HG03064 (cell line): Measurements from ENCODE around the gene CALCOCO2.
A peak's percentile ranks its signal among the peaks of the same experiment; 100 is the strongest.
"Not testable (repeated sequence)": the region's sequence is repeated elsewhere in the genome, so short reads cannot be mapped to it uniquely, and the experiment has no call there.

Experiments used
- ATAC-seq: cut with Tn5 transposase; IDR thresholded peaks from one replicate; pipeline ENCODE4 v1.9.1; 2021; ENCODE audit warnings: low read depth; ENCODE audit not compliant: unreplicated experiment

CALCOCO2 gene, protein sequence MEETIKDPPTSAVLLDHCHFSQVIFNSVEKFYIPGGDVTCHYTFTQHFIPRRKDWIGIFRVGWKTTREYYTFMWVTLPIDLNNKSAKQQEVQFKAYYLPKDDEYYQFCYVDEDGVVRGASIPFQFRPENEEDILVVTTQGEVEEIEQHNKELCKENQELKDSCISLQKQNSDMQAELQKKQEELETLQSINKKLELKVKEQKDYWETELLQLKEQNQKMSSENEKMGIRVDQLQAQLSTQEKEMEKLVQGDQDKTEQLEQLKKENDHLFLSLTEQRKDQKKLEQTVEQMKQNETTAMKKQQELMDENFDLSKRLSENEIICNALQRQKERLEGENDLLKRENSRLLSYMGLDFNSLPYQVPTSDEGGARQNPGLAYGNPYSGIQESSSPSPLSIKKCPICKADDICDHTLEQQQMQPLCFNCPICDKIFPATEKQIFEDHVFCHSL

DNA sequence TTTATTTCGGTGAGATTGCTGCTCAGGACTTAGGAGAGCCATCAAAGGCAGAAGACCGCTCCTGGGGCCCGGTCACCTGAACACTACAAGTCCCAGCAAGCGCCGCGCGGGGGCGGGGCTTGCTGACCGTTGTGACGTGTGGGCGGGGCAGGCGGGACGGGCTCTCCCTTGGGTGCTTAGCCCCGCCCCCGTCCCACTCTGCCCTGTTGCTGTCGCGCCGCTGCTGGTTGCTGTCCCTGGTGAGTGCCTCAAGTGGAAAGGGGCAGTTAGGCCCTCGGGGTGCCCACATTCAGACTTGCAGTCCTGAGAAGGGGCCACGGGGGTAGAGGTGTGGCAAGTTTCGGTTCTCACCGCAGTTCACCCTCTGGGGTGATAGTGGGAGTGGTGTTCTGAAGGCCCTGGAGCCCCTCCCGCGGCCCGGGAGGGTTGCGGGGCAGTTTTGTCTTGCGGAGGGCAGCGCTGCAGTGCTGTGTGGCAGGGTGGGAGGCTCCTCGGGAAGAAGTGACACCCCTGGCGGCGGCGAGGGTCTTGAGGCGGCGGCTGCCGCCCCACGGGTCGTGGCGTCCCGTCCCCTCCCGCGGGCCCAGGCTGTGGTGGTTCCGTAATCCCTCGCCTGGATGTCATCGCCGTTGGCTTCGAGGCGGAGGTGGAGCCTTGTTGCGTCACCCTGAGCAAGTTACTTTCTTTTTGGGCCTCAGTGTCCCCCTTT, at the start of gene CALCOCO2:
CALCOCO2 (plus strand) TSS at position 196 of the 709 bp plus-strand sequence. CDS start 10,673 bp downstream, outside the sequence.
- peak; percentile 57 for ATAC-seq

DNA sequence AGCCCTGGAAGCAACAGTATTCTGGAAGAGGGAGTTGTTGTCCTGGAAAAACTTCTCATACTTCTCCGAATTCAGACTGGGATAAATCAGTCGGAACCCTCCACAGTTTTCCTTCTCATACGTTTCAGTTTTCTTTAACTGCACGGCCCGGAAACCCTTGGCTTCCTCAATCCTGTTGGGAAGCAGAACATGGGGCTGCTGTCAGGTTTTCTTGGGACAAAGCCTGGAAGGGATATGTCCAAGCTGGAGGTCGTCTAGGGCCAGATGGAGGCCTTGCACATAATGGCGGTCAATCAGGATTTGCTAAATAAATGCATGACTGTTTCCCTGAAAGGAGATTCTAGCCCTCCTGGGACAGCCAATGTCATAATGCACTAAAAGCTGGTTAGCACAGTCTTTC, 43.0 kb upstream of the CALCOCO2 start:
- no peak for ATAC-seq

DNA sequence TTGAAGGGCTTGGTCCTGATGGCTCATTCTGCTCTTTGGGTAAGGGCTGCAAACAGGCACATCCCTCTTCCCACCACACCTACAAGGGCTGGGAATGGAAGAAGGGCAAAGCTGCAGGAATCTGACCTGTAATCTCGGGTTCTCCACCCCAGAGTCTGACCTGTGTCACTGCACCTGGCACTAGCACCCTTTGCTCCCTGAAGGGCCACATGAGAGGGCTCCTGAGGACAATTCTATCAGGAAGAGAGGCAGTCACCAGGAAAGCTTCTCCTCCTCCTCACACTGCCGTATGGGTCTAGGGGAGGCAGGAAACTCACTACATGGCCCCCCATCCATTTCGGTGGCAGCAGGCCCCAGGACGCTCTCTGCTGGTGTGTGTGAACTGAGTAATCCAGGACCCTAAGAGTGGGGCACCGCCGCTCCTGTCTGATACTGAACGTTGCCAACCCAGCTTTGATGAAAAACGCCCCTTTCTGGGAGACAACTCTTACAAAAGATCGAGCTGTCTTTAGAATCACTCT, 40.2 kb upstream of the CALCOCO2 start:
- ATAC-seq, result no peak

DNA sequence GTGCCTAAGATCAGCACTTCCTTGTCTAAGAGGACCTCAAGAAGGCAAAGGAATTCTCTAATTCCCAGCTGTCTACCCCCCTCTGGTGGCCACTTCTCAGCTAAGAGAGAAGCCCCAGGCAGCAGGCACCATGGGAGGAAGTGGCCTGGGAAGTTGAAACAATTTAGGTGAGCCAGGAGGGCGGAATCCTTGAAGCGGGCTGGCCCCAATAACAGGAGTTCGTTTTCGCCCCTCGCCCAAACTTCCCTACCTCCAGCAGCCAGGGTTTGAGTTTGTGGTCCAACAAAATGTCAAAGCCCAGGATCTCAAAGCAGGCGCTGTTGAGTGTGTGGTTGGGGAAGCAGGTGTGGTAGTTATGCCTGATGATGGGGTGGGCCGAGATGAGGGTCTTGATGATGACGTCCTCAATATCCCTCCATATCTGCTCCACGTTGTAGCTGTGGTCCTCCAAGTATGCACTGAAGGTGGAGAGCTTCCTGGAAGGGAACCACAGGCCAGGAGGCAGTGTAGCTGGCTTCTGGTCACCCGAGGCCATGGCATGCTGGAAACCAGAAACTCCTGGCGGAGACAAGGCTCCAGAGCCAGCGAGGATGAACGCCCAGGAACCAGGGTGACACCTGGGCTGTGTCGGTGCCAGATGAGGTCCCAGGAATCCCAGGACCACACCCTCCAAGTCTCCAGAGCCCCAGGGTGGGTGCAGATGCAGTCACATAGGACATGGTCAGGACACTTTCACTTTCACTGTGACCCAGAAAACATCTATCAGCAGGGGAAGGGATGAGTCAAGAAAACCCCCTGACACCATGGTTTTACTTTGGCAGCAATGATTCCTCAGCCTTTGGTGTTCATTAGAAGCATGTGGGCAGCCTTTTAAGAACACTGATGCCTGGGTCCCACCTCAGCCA, 39.5 kb upstream of the CALCOCO2 start:
- no peak for ATAC-seq

DNA sequence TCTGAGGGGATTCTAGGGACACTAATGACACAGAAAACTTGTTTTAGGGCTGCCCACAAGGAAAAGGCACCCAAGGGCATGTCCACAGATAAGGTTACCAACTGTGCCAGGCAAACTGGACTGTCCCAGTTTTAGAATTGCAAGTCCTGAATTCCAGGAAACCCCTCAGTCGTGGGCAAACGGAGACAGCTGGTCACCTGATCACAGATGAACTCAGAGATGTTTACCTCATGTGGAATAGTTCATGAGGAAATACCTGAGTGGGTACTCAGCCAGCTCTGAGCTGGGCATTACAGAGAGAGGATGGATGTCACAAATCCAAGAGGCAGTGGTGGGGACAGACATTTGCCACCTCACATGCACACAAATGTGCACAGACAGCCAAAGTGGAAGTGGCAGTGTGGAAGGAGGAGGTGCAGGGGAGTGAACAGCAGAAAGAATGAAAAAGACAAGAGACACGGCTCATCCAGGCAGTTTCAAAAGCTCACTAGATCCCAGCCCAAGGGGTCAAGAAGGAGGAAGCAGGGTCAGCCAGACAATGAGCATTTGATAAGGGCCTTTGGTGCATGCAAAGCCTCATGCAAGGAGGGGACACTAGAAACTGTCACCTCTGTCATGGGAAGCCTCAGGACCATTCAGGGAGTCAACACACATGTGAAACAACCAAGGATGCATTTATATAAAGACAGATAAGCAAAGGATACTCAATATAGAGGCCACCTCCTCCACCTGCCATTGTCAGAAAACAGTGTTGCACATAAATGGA, 38.6 kb upstream of the CALCOCO2 start:
- ATAC-seq, result no peak

DNA sequence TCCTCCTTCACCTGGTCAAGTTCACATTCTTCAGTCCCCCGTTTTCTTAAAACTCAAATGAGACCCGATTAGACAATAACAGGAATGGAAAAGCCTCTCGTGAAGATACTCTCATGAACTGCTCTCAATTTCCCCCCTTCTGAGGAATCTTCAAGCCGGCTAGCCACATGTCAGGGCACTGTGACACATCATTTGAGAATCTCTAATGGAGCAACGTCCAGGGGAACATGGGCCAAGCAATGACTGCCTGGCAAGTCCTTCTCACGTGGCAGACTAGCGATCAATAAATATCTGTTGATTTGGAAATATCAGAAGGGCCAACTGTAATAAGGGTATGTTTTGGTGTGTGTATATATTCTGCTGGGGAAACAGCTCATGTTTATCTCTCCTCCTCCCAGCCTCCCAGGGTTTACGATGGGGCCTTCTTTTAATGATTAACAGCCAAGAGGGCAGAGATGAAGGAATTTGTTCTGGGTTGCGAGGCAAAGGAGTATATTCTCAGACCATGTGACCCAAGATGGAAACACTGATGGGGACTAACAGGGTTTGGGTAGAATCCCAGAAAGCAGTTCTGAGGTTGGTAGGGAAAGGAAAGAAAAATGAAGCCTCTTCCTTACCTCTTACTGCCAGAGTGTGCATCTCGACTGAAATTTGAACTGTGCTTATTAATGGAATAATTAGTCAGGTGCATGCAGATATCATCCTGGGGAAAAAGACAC, 35.2 kb upstream of the CALCOCO2 start:
- no peak for ATAC-seq

DNA sequence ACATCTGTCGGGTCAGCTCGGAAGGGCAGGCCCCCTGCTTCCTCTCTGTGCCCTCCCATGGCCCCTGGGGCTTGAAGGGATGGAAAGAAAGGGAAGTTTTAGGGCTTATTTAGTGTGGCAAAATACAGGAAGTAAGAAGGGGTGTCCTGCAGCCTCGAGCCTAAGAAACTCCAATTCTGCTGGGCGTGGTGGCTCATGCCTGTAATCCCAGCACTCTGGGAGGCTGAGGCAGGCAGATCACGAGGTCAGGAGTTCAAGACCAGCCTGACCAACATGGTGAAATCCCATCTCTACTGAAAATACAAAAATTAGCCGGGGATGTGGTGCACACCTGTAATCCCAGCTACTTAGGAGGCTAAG, 34.7 kb upstream of the CALCOCO2 start:
- not testable (repeated sequence) for ATAC-seq

DNA sequence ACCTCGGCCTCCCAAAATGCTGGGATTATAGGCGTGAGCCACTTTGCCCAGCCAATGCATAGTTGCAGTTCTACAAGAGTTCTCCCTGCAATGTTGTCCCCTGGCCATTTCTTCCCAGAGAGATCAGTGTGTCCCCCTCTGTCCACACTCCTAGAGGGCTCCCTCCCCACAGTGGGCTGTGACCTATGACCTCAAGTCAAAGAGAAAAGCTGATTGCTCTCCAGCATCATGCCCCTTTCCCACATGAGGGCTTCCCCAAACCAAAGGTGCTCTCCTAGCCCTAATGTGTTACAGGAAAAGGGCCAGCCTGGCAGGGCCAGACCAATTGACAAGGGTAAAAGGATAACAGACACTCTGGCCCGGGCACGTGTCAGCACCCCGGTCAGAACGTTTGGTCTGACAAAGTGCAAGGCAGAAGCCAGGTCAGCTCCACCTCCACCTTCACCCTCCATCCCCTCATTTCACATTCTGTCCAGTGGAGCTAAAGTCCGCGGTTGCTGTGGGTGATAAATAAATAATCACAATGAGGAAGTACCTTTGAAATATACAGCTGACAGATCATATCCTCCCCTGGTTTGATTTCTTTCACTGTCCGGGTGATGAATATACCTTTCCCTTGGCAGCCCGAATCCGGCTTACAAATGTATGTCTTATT, 31.6 kb upstream of the CALCOCO2 start:
- ATAC-seq, result no peak

DNA sequence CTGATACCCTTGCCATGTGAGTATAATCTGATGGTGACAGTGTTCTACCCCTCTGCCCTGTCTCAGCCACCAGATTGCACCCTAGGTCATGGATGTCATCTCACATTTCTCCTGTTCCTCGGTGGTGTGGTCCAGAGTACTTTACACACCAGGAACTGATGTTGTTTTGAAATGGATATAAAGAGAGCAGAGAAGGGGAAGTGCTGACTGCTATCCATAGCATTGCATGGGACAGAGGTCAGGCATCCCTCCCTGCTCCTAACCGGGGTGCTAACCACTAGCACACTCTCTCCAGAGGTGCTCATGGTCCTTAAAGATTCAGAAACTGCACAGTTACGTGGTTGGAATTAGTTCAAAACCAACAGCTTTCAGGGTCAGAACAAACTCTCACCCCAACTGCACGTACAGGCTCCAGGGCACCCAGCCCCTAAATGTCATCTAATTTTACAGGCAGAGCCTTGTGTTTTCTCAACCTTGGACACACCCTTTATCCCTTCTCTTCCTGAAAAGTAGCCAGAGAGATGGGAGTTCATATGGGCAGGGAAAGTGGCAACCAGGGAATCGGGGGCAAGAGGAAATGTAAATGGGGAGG, 30.1 kb upstream of the CALCOCO2 start:
- no peak for ATAC-seq

DNA sequence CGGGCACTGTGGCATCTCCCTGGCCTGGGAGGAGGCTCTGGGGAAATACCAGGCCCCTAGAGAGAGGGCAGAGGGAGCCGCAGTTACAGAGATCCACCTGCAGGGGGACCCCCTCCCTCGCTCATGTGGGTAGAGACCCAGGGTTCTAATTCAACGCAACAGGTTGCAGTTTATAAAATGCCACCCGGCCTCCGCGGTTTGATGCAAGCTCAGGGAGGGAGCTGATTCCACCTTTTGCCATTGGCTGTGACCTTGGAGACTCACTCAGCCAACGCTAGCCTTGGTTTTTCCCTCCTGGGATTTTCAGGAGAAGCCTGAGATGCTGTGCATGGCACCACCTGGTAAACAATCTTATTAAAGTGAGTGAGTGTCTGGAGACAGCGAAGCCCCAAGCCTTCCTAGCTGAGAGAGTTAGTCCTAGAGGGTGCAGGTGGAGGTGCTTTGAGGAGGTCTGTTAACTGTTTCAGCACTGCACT, 25.9 kb upstream of the CALCOCO2 start:
- ATAC-seq, result no peak

DNA sequence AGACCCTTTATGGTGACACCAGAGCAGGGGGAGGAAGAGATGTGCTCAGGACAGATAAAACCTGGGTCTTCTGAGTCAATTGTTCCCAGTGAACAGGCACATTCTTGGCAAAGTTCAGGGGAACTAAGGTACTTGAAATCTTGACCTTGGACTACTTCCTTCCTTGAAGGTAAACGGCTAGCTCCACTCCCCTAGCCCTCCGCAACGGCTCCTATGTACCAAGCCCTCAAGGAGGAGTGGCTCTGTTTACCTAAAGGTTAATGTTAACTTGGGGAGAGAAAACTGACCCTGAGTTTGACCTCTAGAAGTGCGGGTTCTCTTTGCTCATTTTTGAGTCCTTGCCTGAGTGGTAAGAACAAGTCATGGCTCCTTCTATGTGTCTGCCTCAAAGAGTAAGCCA, 21.7 kb upstream of the CALCOCO2 start:
- no peak for ATAC-seq

DNA sequence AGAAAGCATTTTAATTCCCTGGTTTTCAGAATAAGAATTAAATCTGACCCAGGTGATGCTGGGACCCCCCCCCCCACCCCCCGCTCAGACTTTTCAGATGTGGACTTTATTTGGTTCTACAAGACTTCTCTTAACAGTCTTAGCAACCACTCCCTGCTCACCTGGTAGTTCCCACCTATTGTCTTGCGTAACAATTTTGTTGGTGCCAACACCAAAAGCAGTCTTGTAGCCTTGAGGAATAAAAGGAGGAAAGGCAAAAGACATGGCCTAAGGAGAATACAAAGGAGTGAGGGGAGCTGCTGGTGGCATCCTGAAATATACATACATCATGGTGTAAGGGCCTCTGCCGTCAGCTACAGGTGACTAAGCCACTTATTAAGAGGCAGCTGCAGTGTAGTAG, 18.8 kb upstream of the CALCOCO2 start:
- ATAC-seq, result no peak

DNA sequence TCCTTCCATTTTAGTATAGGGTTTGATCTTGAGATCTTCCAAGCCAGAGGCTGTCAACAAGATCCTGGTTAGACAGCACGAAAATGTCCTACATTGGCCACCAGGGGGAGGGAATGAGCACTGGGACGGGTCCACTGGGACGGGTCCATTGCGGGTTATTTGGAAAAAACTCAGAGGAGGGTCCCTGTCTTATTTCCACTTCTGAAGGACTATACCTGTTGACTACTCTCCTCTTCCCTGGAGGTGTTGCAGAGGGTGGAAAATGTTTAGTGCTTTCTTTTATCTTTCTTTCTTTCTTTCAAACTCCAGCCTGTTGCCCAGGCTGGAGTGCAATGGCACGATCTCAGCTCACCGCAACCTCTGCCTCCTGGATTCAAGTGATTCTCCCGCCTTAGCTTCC, 16.3 kb upstream of the CALCOCO2 start:
- ATAC-seq, result no peak

DNA sequence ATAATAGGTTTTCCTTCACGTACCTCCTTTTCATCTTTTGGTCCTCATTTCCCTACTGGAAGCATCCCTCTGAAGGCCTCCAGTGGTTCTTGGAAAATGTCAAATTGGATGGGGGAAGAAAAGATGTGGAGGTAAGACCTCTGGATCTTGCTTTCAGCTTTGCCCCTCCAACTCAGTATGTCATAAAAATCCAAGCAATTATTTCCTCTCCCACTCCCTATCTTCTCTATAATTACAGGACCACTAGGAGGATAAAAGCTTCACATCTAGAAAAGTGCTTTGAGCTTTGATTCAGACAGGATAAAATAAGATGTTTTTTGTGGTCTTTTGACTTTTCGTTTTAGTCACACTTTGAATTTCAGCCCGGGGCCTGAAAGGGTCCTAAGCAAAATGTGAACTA, 15.5 kb upstream of the CALCOCO2 start:
- no peak for ATAC-seq

DNA sequence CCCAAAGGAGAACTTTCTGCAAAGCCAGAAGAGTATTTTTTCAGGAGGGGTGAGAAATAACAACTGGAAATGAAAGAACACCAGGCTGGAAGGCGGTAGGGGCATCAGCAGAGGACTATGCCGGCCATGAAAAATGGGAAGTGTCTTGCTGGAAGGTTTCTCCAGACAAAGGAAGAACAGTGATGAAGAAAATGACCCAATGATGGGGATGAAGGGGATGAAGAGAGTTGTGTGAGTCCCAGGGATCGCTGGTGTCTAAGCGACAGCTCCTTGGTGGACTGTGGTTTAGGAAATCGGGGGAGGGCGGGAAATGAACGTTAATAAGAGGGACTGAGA, 14.4 kb upstream of the CALCOCO2 start:
- no peak for ATAC-seq

DNA sequence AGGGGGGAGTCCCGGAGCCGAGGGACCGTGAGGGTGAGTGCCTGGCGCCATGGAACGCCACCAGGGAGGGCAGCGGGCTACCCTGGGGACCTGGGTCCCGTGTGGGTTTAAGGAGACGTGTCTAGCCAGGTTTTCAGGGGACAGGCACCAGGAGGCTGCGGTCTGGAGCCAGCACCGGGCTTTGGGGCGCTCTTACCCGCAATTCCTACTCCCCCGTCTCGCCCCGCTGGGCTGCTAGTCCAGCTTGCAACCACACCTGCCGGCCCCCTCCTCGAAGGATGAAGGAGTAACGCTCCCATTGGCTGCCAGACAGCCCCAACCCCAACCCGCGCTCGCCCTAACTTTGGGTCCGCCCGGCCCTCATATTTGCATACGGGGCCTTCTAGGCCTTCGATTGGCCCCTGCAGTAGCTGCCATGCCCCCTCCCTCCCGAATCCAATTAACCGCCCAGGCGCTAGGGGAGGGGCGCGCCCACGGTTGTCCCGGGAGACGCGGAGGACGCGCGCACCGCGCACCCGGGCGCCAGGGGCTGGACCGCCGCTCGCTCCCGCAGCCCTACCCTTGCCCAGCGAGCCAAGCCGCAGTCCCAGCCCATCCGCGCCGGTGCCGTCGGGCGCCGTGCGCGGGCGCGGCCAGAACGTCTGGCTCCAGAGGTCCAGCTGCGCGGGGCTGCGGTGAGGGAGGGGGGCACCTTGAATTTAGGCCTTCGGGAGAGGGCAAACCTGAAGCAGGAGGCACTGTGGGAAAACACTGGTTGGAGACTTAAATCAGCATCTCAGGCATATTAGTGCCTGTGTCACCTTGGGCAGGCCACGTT, 13.9 kb upstream of the CALCOCO2 start, which contains the start of gene TTLL6:
TTLL6 (minus strand) TSS at position 456 of the 817 bp plus-strand sequence; CDS start at position 299, 157 bp downstream.
- no peak for ATAC-seq

DNA sequence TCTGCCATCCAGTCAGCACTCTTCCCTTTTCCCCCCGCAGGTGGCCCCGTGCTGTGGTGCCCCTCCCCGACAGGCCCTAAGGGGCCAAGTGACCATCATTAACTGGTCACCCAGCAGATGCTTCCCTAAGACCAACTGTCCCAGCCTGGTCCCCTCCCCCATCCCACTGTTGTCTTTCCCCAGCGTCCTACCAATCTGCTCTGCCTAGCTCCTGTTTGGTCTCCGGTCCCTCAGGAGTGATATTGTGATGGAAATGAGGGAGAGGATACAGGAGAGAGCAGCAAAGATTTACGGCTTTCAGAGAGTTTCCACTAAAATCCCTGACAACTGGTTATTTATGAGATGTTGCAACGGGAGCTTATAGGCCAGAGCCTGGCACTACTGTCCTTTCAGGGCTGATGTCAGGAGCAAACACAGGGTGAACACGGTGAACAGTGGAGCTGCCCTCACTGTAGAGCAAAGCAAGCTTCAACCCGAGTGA, 12.4 kb upstream of the CALCOCO2 start:
- no peak for ATAC-seq
